Measurements from ENCODE around the gene TRIM26. TPM values are rescaled to one million over a fixed set of nuclear protein-coding genes. Genes with fewer than 3 reads are reported as not detected.
A peak's percentile ranks its signal among the peaks of the same experiment; 100 is the strongest.

Gene TRIM26, protein sequence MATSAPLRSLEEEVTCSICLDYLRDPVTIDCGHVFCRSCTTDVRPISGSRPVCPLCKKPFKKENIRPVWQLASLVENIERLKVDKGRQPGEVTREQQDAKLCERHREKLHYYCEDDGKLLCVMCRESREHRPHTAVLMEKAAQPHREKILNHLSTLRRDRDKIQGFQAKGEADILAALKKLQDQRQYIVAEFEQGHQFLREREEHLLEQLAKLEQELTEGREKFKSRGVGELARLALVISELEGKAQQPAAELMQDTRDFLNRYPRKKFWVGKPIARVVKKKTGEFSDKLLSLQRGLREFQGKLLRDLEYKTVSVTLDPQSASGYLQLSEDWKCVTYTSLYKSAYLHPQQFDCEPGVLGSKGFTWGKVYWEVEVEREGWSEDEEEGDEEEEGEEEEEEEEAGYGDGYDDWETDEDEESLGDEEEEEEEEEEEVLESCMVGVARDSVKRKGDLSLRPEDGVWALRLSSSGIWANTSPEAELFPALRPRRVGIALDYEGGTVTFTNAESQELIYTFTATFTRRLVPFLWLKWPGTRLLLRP
- total RNA-seq = 10 to 100 TPM; 13.2 to 18.1 (median 14.8) TPM
- polyA plus RNA-seq = 10 to 100 TPM; 13.1 to 36.4 (median 17.9) TPM
- long read RNA-seq, donor 1, partial matches to known transcripts = 0 of 7 reads
- long read RNA-seq, donor 1, other reads (novel, unspliced or antisense) = 6 of 7 reads
- long read RNA-seq, donor 2, transcript TRIM26-267 (9 exons, 3,318 nt) = major isoform, 6 of 22 reads
- long read RNA-seq, donor 2, partial matches to known transcripts = 2 of 22 reads
- long read RNA-seq, donor 2, other reads (novel, unspliced or antisense) = 14 of 22 reads

DNA sequence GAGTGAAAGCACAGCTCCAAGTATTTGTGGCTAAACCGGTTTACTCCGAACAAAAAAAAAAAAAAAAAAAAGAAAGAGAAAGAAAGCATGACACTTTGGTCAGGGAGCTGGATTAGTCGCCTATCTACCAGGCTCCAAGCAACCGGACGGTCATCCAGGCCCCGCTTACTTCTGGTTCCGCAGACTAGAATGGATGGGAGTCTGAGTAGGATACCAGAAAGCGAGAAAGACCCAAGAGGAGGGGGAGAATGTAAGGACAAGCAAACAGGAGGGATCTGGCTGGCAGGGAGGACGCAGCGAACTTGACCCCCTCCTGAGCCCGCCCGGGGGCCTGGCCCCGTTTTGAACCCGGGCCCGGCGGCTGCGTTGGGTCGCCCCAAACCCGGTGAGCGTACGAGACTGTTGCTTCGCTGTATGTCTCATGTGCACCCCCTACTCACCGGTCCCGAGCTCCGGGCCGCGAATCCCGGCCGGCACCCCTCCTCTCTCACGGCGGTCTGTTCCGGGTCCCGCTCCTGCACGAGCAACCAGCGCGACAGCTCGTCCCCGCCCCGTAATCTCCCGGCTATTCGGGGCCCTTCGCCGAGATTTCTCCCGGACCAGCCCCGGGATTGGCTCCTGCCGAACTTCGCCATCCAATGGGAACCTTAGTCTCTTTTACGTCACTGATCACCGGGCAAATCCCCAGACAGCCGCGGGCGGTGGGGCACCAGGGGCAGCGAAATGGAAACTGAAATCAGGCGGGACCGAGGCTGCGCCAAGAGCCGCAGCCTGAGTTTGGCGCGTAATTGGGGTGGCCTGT lies at the start of gene TRIM26:
TSS of gene TRIM26 (minus strand) at position 542 of the 802 bp plus-strand sequence. CDS start 14,303 bp downstream, outside the sequence.
- intact Hi-C loops (cut with DNase I) = loop anchor here (10.0 kb wide), 3 partner anchors 112 to 332 kb away; partner anchors contain the start of gene TRIM39 (in 1 of the 2)
- peak; percentile 95 to 98 for DNase-seq
- WGBS, 3 donors = 0 to 1% (median 0%) methylated on average over 54 to 59 of the region's 59 CpGs
- H3K36me3 ChIP-seq (ENCODE audit: insufficient read depth in 1 of 2, low read depth in 1 of 2) = no peaks in the 10 kb centered on the region
- H3K27ac ChIP-seq = peak within 1 kb of the TSS; percentile 98
- H3K27me3 ChIP-seq (ENCODE audit: insufficient read depth in 3 of 3, low read length in 2 of 3) = no peaks in the 10 kb centered on the region
- peak within 1 kb of the TSS; percentile 74 for H3K4me3 ChIP-seq
- H3K4me1 ChIP-seq = peaks cover 19% of the 10 kb centered on the region
- peak; percentile 97 for ATAC-seq
- TF ChIP-seq, protein P1, sequence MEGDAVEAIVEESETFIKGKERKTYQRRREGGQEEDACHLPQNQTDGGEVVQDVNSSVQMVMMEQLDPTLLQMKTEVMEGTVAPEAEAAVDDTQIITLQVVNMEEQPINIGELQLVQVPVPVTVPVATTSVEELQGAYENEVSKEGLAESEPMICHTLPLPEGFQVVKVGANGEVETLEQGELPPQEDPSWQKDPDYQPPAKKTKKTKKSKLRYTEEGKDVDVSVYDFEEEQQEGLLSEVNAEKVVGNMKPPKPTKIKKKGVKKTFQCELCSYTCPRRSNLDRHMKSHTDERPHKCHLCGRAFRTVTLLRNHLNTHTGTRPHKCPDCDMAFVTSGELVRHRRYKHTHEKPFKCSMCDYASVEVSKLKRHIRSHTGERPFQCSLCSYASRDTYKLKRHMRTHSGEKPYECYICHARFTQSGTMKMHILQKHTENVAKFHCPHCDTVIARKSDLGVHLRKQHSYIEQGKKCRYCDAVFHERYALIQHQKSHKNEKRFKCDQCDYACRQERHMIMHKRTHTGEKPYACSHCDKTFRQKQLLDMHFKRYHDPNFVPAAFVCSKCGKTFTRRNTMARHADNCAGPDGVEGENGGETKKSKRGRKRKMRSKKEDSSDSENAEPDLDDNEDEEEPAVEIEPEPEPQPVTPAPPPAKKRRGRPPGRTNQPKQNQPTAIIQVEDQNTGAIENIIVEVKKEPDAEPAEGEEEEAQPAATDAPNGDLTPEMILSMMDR (IDR thresholded peaks at IDR 0.05) = no peak
- no peaks in the 10 kb centered on the region for H3K9me3 ChIP-seq

DNA sequence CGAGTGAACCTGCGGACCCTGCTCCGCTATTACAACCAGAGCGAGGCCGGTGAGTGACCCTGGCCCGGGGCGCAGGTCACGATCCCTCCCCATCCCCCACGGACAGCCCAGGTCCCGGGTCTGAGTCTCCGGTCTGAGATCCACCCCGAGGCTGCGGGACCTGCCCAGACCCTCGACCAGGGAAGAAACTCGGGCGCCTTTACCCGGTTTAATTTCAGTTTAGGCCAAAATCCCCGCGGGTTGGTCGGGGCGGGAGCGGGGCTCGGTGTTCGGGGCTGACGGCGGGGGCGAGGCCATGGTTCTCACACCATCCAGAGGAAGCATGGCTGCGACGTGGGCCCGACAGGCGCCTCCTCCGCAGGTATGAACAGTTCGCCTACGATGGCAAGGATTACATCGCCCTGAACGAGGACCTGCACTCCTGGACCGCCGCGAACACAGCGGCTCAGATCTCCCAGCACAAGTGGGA lies 46.9 kb upstream of the TRIM26 start:
- Histone ChIP-seq H3K4me1 (no peaks in the 10 kb centered on the region), H3K27ac (no peak overlapping the region), H3K9me3 (no peaks in the 10 kb centered on the region), H3K27me3 (ENCODE audit: insufficient read depth in 3 of 3, low read length in 2 of 3) (peaks cover 0 to 9% (median 0%) of the 10 kb centered on the region in 3 donors), H3K36me3 (ENCODE audit: insufficient read depth in 1 of 2, low read depth in 1 of 2) (peaks cover 0 to 5% of the 10 kb centered on the region in 2 donors), H3K4me3 (peak overlapping the region; percentile 96)
- ATAC-seq (peak in 3 of 4 donors; percentile 3 to 33 (median 7)), DNase-seq (no peak)
- TF ChIP-seq, protein P1 (IDR thresholded peaks at IDR 0.05) = no peak
- WGBS, 3 donors = 8 to 9% (median 8%) methylated on average over 35 to 40 of the region's 40 CpGs
- intact Hi-C loops (cut with DNase I) = no loop called here

DNA sequence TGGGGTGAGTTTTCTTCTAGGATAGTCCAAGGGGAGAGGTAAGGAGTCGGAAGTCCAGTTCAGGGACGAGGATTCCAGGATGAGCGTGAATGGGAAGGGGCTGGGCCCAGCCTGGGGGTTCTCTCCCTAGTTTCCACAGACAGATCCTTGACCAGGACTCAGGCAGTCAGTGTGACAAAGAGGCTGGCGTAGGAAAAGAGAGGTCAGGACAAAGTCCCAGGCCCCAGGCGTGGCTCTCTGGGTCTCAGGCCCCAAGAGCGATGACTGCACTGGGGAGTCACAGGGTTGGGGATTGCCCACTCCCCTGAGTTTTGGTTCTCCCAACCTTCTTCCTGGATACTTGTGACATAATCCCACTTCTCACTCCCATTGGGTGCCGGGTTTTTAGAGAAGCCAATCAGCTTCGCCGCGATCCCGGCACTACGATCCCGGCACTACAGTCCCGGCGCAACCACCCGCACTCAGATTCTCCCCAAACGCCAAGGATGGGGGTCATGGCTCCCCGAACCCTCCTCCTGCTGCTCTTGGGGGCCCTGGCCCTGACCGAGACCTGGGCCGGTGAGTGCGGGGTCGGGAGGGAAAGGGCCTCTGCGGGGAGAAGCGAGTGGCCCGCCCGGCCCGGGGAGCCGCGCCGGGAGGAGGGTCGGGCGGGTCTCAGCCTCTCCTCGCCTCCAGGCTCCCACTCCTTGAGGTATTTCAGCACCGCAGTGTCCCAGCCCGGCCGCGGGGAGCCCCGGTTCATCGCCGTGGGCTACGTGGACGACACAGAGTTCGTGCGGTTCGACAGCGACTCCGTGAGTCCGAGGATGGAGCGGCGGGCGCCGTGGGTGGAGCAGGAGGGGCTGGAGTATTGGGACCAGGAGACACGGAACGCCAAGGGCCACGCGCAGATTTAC lies 46.2 kb upstream of the TRIM26 start:
- peak overlapping the region; percentile 96 for H3K4me3 ChIP-seq
- H3K27me3 ChIP-seq (ENCODE audit: insufficient read depth in 3 of 3, low read length in 2 of 3) = peaks cover 0 to 9% (median 0%) of the 10 kb centered on the region in 3 donors
- no peaks in the 10 kb centered on the region for H3K36me3 ChIP-seq (ENCODE audit: insufficient read depth in 1 of 2, low read depth in 1 of 2)
- DNase-seq = peak; percentile 68 to 70
- TF ChIP-seq, protein P1 (IDR thresholded peaks at IDR 0.05) = peak; percentile 23
- no peaks in the 10 kb centered on the region for H3K9me3 ChIP-seq
- ATAC-seq = peak; percentile 88 to 97 (median 95)
- 1% methylated on average over 47 to 56 of the region's 56 CpGs for WGBS, 3 donors
- H3K4me1 ChIP-seq = no peaks in the 10 kb centered on the region
- H3K27ac ChIP-seq = peak overlapping the region; percentile 67
- intact Hi-C loops (cut with DNase I) = no loop called here

All from psoas muscle (tissue), 8 donors.